Bronchial epithelial cell (primary cell): Measurements from ENCODE around the gene TKFC. TPM values are rescaled to one million over a fixed set of nuclear protein-coding genes. Genes with fewer than 3 reads are reported as not detected.

Experiments used
- DNase-seq: peaks from one replicate; pipeline ENCODE4 v3.0.0-alpha.2; 2010; ENCODE audit warnings: low read depth
- FAIRE-seq: peaks from 2 replicates; lab custom pipeline; 2011; peaks lifted over from hg19 to GRCh38; lab: Jason Lieb, UNC
- H3K27me3 ChIP-seq: 2 replicates; pipeline ENCODE4 v1.5.1; 2011; ENCODE audit warnings: low read length; ENCODE audit not compliant: control insufficient read depth, insufficient read depth
- H3K36me3 ChIP-seq: 2 replicates; pipeline ENCODE4 v1.5.1; 2011; ENCODE audit warnings: low read length; ENCODE audit not compliant: control insufficient read depth, insufficient read depth
- H3K4me3 ChIP-seq: 2 replicates; pipeline ENCODE4 v1.5.1; 2011; ENCODE audit warnings: mild to moderate bottlenecking, low read depth, low read length, control low read depth
- total RNA-seq: library from RNA; depleted of rRNA; stranded (reverse); fragments of >200 nt; gene quantifications from 2 replicates; pipeline ENCODE4 v1.2.1, GENCODE V29; 2014
- TF ChIP-seq, protein P1 (sequence below): IDR thresholded peaks from 2 replicates; pipeline ENCODE4 v1.5.1; 2011; ENCODE audit warnings: mild to moderate bottlenecking, moderate library complexity, low read length, control low read depth, inconsistent platforms; ENCODE audit not compliant: insufficient read depth, severe bottlenecking

TKFC gene
- total RNA-seq, 1 donor from 2014 or later: 22.9 TPM

- Histone ChIP-seq H3K4me3 (peak overlapping the region; percentile 91), H3K27me3 (no peaks in the 10 kb centered on the region), H3K36me3 (peaks cover 11% of the 10 kb centered on the region)
- no peak for DNase-seq
- no peak for FAIRE-seq
- TF ChIP-seq, protein P1, sequence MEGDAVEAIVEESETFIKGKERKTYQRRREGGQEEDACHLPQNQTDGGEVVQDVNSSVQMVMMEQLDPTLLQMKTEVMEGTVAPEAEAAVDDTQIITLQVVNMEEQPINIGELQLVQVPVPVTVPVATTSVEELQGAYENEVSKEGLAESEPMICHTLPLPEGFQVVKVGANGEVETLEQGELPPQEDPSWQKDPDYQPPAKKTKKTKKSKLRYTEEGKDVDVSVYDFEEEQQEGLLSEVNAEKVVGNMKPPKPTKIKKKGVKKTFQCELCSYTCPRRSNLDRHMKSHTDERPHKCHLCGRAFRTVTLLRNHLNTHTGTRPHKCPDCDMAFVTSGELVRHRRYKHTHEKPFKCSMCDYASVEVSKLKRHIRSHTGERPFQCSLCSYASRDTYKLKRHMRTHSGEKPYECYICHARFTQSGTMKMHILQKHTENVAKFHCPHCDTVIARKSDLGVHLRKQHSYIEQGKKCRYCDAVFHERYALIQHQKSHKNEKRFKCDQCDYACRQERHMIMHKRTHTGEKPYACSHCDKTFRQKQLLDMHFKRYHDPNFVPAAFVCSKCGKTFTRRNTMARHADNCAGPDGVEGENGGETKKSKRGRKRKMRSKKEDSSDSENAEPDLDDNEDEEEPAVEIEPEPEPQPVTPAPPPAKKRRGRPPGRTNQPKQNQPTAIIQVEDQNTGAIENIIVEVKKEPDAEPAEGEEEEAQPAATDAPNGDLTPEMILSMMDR: no peak
These were observed 28.3 kb downstream of the TKFC start for GRCh38 chr11:61361237-61361740.

GRCh38 chr11:61361741-61362541 is 28.9 kb downstream of the TKFC start, which contains the start of the genes CYB561A3 and TMEM138:
Gene CYB561A3 (minus strand): TSS chr11:61361882. CDS start chr11:61356713, 5,169 bp downstream.
Gene TMEM138 (plus strand): TSS chr11:61362374. CDS start chr11:61364391, 2,017 bp downstream.
- Histone ChIP-seq H3K4me3 (peak within 1 kb of the TSS; percentile 91), H3K27me3 (no peaks in the 10 kb centered on the region), H3K36me3 (peaks cover 10% of the 10 kb centered on the region)
- FAIRE-seq: no peak
- TF ChIP-seq, protein P1: no peak
- peak; percentile 89 for DNase-seq

DNA sequence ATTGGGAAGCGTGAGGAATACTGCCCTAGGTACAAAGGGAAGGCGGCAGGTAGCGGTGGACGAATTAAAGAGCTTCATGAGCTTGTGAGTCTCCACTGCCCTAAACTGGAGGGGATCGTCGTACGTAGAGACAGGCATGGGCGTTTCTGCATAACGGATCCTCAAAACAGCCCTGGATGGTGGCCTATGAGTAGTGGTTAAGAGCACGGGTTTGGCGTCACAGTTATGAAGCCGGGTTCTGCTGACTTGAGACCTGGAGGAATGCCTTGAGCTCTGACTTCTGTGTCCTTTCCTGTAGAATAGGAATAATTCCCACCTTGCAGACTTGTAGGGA is 29.5 kb downstream of the TKFC start:
- peaks cover 10% of the 10 kb centered on the region for H3K36me3 ChIP-seq
- peak overlapping the region; percentile 91 for H3K4me3 ChIP-seq
- TF ChIP-seq, protein P1: no peak
- FAIRE-seq: no peak
- DNase-seq: no peak
- no peaks in the 10 kb centered on the region for H3K27me3 ChIP-seq

DNA sequence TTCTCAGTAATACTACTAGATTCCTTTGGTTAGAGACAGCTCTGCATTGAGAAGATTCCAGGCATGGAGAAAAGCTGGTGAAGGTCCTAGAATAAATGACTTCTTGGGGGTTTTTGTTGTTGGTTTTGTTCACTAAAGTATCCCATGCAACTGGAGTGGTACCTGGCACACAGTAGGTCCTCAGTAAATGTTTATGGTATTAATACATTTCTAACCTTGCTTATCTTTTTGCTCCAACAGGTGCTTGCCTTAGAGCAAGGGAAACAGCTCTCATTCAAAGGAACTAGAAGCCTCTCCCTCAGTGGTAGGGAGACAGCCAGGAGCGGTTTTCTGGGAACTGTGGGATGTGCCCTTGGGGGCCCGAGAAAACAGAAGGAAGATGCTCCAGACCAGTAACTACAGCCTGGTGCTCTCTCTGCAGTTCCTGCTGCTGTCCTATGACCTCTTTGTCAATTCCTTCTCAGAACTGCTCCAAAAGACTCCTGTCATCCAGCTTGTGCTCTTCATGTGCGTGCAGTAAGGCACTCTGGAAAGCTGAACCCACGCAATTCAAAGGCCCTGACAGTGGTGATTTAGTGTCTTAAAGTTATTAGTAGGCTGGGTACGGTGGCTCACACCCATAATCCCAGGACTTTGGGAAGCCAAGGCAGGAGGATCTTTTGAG is 31.1 kb downstream of the TKFC start:
- TF ChIP-seq, protein P1: no peak

GRCh38 chr11:61367406-61367805 is 34.4 kb downstream of the TKFC start:
- peaks cover 19% of the 10 kb centered on the region for H3K36me3 ChIP-seq
- DNase-seq (no peak), FAIRE-seq (no peak)
- no peaks in the 10 kb centered on the region for H3K27me3 ChIP-seq
- TF ChIP-seq, protein P1: no peak
- H3K4me3 ChIP-seq: no peak overlapping the region

More for the DNA sequence above, 31.1 kb downstream of the TKFC start:
- DNase-seq: no peak
- no peak for FAIRE-seq
- Histone ChIP-seq H3K36me3 (peaks cover 18% of the 10 kb centered on the region), H3K4me3 (no peak overlapping the region), H3K27me3 (no peaks in the 10 kb centered on the region)
